Activated CD8-positive, alpha-beta T cell treated with anti-CD3 and anti-CD28 coated beads, Interleukin-2, amount 10 ng/mL, durations not matched to agents 7 days and 5 days (primary cell): ENCODE results near the gene ELMO1. TPM values are rescaled to one million over a fixed set of nuclear protein-coding genes. Genes with fewer than 3 reads are reported as not detected.
"Not testable (repeated sequence)": the region's sequence is repeated elsewhere in the genome, so short reads cannot be mapped to it uniquely, and the experiment has no call there.

ENCODE experiments used
- ATAC-seq: fragments of 150-1000 bp; cut with Tn5 transposase; one replicate; pipeline ENCODE4 v1.10.0; 2021; ENCODE audit warnings: moderate library complexity
- CTCF ChIA-PET: fragments of 350-600 bp; sonication (Branson Sonifier 250); formaldehyde crosslinking; loops from one replicate; lab custom pipeline; 2021; ENCODE audit warnings: antibody characterized with exemption; lab: Charles Lee
- POLR2A ChIA-PET: fragments of 350-600 bp; sonication (Branson Sonifier 250); formaldehyde crosslinking; loops from one replicate; lab custom pipeline; 2021; ENCODE audit warnings: antibody characterized with exemption; lab: Charles Lee
- DNase-seq: peaks from one replicate; pipeline ENCODE4 v3.0.0-alpha.2; 2020
- H3K27ac Mint-ChIP-seq: one replicate; pipeline ENCODE4 v1.8.0; 2021; ENCODE audit warnings: mild to moderate bottlenecking, mixed read lengths
- H3K27me3 Mint-ChIP-seq: one replicate; pipeline ENCODE4 v1.8.0; 2021; ENCODE audit warnings: low read depth, mixed read lengths
- H3K36me3 Mint-ChIP-seq: one replicate; pipeline ENCODE4 v1.8.0; 2021; ENCODE audit warnings: low read depth, mixed read lengths
- H3K4me1 Mint-ChIP-seq: one replicate; pipeline ENCODE4 v1.8.0; 2021; ENCODE audit warnings: low read depth, mixed read lengths
- H3K4me3 Mint-ChIP-seq: one replicate; pipeline ENCODE4 v1.8.0; 2021; ENCODE audit warnings: mild to moderate bottlenecking, mixed read lengths
- H3K9me3 Mint-ChIP-seq: one replicate; pipeline ENCODE4 v1.8.0; 2022; ENCODE audit warnings: mixed read lengths; ENCODE audit not compliant: insufficient read depth
- total RNA-seq, 2 experiments: library from RNA; stranded (reverse); gene quantifications; one replicate each; pipeline ENCODE4 v1.2.3, GENCODE V29; 2021

Gene ELMO1
- total RNA-seq, 2 experiments from 2014 or later: 64.0 to 68.5 TPM

DNA sequence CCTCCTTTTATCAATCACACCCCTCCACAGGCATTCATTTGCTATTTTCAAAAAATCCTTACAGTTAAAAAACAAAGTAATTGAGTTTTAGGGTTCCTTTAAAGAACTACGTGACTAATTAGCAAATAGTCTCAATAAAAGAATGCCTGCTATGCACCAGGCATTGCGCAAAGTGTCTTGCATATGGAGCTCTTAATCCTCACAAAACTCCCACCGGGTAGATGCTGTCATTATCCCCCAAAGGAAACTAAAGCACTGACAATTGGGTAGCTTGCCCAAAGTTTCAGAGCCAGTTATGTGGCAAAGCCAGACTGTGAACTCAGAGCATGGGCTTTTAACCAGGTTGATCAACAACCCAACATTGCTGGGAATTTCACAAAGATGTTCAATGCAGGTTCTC is 305.7 kb downstream of the ELMO1 start:
- CTCF ChIA-PET: no interaction called here
- Mint-ChIP-seq H3K4me3 (no peak overlapping the region), H3K27me3 (no peaks in the 10 kb centered on the region), H3K4me1 (no peaks in the 10 kb centered on the region), H3K36me3 (peaks cover 39% of the 10 kb centered on the region), H3K9me3 (peaks cover 18% of the 10 kb centered on the region), H3K27ac (no peak overlapping the region)
- ATAC-seq (no peak), DNase-seq (no peak)
- POLR2A ChIA-PET: no interaction called here

DNA sequence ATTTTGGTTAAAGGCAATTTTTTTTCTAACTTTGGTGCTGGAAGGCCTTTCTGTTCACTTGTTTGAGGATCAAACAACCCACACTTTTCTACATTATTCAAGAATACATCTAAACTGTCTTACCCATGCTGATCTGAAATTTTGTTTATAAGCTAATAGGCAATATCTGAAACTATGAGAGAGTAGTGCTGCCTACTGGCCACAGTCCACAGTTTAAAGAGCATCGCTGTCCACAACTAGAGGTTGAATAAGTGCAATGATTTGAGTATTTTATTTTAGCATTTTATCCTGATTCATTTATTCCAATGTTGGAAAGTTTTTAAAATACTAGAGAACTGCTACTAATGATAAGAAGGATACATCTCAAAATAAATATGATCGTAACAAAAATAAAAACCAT is 306.9 kb downstream of the ELMO1 start:
- peaks cover 41% of the 10 kb centered on the region for H3K36me3 Mint-ChIP-seq
- H3K27me3 Mint-ChIP-seq: no peaks in the 10 kb centered on the region
- no peak overlapping the region for H3K4me3 Mint-ChIP-seq
- ChIA-PET CTCF (no interaction called here), POLR2A (no interaction called here)
- H3K9me3 Mint-ChIP-seq: peaks cover 26% of the 10 kb centered on the region
- H3K27ac Mint-ChIP-seq: no peak overlapping the region
- no peaks in the 10 kb centered on the region for H3K4me1 Mint-ChIP-seq
- DNase-seq (no peak), ATAC-seq (no peak)

DNA sequence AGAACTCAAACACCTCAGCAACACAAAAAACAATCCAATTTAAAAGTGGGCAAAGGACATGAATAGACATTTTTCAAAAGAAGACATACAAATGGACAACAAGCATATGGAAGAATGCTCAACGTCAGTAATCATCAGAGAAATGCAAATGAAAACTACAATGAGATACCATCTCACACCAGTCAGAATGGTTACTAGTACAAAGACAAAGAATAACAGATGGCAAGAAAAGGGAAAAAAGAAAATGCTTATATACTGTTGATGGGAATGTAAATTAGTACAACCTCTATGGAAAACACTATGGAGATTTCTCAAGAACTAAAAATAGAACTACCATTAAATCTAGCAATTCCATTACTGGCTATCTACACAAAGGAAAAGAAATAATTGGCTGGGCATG is 314.8 kb downstream of the ELMO1 start:
- DNase-seq: not testable (repeated sequence)

DNA sequence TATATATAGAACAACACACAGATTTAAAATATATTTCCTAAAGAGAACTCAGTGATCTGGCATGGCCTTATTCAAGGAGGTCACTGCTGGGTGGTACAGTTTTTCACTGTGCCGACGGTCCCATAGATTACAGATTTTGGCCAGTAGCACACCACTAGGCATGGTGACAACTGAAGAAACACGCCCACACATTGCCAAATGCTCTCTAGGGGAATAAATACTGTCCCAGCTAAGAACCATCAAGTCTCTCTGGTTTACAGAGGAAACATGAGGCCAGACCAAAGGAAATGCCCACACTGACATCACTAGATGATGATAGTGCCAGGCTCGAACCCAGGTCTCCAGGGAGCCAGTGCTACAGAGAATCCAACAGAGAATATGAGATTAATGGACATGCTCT is 316.8 kb downstream of the ELMO1 start:
- ATAC-seq (no peak), DNase-seq (no peak)
- Mint-ChIP-seq H3K4me3 (no peak overlapping the region), H3K4me1 (peaks cover 9% of the 10 kb centered on the region), H3K9me3 (peaks cover 2% of the 10 kb centered on the region), H3K36me3 (peaks cover 70% of the 10 kb centered on the region), H3K27me3 (no peaks in the 10 kb centered on the region), H3K27ac (no peak overlapping the region)
- CTCF ChIA-PET: no interaction called here
- POLR2A ChIA-PET: no interaction called here

More for the DNA sequence above, 314.8 kb downstream of the ELMO1 start:
- POLR2A ChIA-PET, H3K27ac Mint-ChIP-seq, ATAC-seq, H3K4me1 Mint-ChIP-seq, CTCF ChIA-PET, H3K27me3 Mint-ChIP-seq, H3K4me3 Mint-ChIP-seq: not testable (repeated sequence)
- Mint-ChIP-seq H3K36me3 (peaks cover 68% of the 10 kb centered on the region), H3K9me3 (peaks cover 13% of the 10 kb centered on the region)

DNA sequence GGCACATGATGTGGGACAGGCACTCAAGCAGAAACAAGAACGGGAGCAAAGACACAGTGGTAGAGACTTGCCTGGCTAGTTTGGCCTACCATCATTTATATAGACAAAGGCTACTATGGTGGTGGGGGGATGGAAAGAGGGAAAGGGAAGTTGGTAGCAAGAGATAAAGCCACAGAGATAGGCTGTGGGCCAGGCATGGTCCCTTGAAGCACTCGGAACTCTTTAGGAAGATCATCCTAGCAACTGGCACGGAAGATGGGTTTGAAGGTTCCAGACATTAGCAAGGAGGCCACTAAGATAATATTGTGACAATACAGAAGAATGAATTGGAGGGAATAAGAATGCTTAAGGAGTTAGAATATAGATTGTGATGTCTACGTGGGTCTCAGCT is 319.6 kb downstream of the ELMO1 start:
- CTCF ChIA-PET: no interaction called here
- H3K9me3 Mint-ChIP-seq: no peaks in the 10 kb centered on the region
- no peak overlapping the region for H3K27ac Mint-ChIP-seq
- DNase-seq (no peak), ATAC-seq (no peak)
- no peak overlapping the region for H3K4me3 Mint-ChIP-seq
- no peaks in the 10 kb centered on the region for H3K27me3 Mint-ChIP-seq
- H3K36me3 Mint-ChIP-seq: peaks cover 75% of the 10 kb centered on the region
- H3K4me1 Mint-ChIP-seq: peaks cover 9% of the 10 kb centered on the region
- POLR2A ChIA-PET: no interaction called here

DNA sequence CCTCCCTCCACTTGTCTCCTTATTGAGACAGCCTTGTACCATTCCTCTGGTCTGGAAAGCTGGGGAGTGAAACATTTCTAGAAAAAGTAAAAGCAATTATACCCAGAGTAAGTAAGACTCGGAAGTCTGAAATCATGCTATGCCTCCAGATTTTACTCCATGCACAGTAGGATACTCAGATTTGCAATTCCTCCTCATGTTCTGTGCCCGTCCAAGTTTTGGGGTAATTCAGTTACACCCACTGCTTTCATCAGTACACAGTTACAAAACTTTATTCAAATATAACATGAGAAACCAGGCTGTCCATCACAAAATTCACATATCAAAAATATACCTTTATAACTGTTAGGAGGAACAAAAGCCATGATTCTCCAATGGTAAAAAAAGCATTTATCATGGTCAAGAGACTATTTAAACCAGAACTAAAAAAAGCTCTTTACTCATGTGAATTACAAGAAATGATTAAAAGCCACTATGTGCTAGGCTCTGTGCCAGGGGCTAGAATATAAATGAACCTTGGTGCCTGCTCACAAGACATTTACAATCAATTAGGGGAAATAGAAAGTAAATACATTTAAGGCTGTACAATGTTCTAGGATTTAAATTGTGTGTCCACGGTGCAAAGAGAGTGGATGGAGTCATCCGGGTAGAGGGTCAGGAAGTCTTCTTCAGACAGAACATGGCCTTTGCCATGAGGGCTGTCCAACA is 320.2 kb downstream of the ELMO1 start:
- CTCF ChIA-PET: interaction anchor here (0.6 to 1.3 kb wide), 2 partner anchors 8 to 15 kb away, joined by 3 read pairs; no protein-coding TSS in a partner anchor
- Mint-ChIP-seq H3K27me3 (no peaks in the 10 kb centered on the region), H3K27ac (no peak overlapping the region), H3K36me3 (peaks cover 74% of the 10 kb centered on the region), H3K4me1 (peaks cover 9% of the 10 kb centered on the region), H3K9me3 (no peaks in the 10 kb centered on the region), H3K4me3 (no peak overlapping the region)
- DNase-seq (no peak), ATAC-seq (no peak)
- POLR2A ChIA-PET: no interaction called here

DNA sequence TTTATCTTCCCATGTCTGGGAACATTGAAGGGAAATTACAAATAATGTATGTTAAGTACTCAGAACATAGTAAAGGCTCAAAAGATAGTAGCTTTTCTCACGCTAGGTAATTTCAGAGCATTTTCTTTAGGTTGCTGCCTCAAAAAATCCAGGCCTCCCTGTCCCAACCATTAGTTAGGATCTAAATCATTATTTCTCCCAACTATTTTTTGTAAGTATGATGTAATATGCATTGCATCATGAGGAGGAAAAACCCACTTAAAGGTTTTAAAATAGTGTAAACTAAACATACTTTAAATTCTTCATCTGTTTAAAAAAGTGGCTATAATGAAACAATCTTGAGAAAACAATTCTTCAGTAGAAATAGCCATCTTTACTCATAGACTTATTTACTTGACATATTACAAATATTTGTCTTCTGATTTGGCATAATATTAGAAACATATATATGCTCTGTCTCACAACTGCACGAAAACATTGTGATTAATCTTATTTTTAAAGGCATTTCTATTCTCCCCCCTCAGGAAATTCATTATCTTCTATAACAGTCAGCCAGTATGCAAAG is 329.3 kb downstream of the ELMO1 start:
- no peaks in the 10 kb centered on the region for H3K27me3 Mint-ChIP-seq
- H3K4me1 Mint-ChIP-seq: peaks cover 14% of the 10 kb centered on the region
- ATAC-seq (no peak), DNase-seq (no peak)
- H3K4me3 Mint-ChIP-seq: no peak overlapping the region
- peaks cover 39% of the 10 kb centered on the region for H3K36me3 Mint-ChIP-seq
- H3K9me3 Mint-ChIP-seq: no peaks in the 10 kb centered on the region
- H3K27ac Mint-ChIP-seq: no peak overlapping the region
- CTCF ChIA-PET: no interaction called here
- POLR2A ChIA-PET: no interaction called here

DNA sequence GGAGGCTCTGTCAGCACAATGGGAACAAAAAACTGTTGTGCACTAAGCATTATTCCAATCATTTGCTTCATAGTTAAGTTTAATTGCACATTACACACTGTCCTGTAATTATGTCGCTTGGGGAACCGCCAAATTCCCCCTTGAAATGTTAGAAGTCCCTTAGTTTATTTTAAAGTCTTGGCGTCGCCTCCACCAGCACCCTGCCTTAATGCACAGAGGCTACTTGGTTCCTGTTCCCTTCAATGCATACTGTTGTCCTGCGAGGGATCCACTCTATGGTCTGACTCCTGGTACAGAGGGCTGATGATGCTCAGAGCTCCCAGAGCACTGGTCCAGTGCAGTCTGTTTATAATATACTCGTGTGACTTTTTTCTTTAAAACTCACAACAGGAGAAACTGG is 330.7 kb downstream of the ELMO1 start:
- ChIA-PET CTCF (no interaction called here), POLR2A (no interaction called here)
- no peaks in the 10 kb centered on the region for H3K27me3 Mint-ChIP-seq
- H3K36me3 Mint-ChIP-seq: peaks cover 33% of the 10 kb centered on the region
- no peaks in the 10 kb centered on the region for H3K9me3 Mint-ChIP-seq
- ATAC-seq: no peak
- no peak overlapping the region for H3K27ac Mint-ChIP-seq
- no peak overlapping the region for H3K4me3 Mint-ChIP-seq
- no peak for DNase-seq
- H3K4me1 Mint-ChIP-seq: peaks cover 17% of the 10 kb centered on the region

DNA sequence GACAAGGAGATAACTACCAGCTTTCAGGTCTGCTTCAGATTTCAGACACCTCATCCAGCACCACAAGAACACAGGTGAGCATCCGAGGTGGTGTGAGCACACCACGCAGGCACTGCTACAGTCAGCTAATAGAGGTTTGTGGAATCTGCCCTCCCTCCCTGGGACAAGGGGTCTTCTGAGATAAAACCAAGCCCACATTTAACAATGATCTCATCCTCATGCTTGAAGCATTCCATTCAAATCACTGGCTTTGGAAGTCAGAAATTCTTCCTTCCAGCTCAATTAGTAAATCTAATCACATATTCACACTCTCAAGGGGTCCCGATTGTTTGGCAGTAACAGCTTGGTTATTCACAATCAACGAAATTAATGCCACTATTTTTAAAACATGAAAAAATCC is 331.4 kb downstream of the ELMO1 start:
- ChIA-PET POLR2A (no interaction called here), CTCF (no interaction called here)
- Mint-ChIP-seq H3K9me3 (no peaks in the 10 kb centered on the region), H3K4me3 (no peak overlapping the region), H3K4me1 (peaks cover 14% of the 10 kb centered on the region), H3K27ac (no peak overlapping the region), H3K36me3 (peaks cover 31% of the 10 kb centered on the region), H3K27me3 (no peaks in the 10 kb centered on the region)
- ATAC-seq (no peak), DNase-seq (no peak)

DNA sequence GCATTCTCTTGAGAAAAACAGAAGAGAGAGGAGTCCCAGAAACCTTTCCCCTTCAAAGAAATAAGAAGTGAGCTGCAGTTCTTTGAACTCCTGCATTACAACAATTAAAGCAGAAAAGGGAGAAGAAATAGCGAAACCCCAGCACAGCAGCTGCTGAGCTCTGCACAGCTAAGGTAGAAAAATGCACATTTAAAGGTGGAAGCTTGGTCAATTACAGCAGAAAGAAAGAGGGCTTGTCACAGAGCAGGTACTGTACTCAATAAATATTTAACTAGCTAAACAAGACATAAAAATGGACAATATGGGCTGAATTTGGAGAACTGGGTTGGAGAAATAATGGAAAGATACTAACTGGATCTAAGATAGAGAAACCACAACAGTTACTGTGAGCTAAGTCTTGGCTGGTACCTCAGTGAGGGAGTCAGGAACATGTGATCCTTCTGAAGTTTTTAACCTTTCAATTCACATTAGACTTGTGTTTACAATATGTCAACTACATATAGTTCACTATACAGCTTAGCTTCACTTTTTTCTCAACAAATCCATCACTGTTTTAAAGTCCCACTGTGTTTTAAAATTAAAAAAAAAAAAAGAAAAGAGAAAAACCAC is 332.5 kb downstream of the ELMO1 start:
- POLR2A ChIA-PET: interaction anchor here (0.5 kb wide), 1 partner anchor 20 kb away, joined by 3 read pairs; no protein-coding TSS in a partner anchor
- Mint-ChIP-seq H3K36me3 (peaks cover 31% of the 10 kb centered on the region), H3K4me3 (no peak overlapping the region), H3K27me3 (no peaks in the 10 kb centered on the region), H3K27ac (no peak overlapping the region), H3K9me3 (no peaks in the 10 kb centered on the region), H3K4me1 (peaks cover 15% of the 10 kb centered on the region)
- ATAC-seq: no peak
- CTCF ChIA-PET: interaction anchor here (0.9 kb wide), 1 partner anchor 9 kb away, joined by 3 read pairs; no protein-coding TSS in a partner anchor
- no peak for DNase-seq

DNA sequence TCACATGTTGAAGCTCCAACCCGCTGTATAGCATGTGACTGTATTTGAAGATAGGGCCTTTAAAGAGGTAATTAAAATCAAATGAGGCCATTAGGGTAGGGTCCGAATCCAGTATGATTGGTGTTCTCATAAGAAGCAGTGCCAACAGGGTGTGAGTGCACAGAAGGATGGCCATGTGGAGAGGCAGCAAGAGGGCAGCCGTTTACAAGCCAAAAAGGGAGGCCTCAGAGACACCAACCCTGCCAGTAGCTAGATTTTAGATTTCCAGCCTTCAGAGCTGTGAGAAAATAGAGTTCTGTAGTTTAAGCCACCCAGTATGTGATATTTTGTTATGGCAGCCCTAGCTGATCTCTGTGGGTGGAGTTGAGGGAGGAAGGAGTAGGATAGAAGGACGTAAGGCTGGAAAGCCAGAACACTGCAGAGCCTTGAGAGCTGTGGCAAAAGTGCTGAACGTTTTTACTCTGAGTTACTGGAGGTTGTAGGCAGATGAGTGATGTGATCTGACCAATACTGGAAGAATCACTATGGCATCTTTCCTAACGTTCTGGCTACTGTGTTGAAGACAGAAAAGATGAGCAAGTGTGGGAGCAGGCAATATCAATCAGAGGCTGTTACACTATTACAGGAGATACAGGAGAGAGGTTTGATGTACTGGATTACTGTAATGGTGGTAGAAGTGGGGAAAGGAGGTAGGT is 334.9 kb downstream of the ELMO1 start:
- H3K36me3 Mint-ChIP-seq: peaks cover 29% of the 10 kb centered on the region
- H3K4me3 Mint-ChIP-seq: no peak overlapping the region
- ChIA-PET CTCF (interaction anchor here (0.7 kb wide), 1 partner anchor 14 kb away, joined by 3 read pairs; no protein-coding TSS in a partner anchor), POLR2A (no interaction called here)
- DNase-seq: no peak
- H3K9me3 Mint-ChIP-seq: no peaks in the 10 kb centered on the region
- no peak for ATAC-seq
- no peaks in the 10 kb centered on the region for H3K27me3 Mint-ChIP-seq
- peaks cover 30% of the 10 kb centered on the region for H3K4me1 Mint-ChIP-seq
- no peak overlapping the region for H3K27ac Mint-ChIP-seq

DNA sequence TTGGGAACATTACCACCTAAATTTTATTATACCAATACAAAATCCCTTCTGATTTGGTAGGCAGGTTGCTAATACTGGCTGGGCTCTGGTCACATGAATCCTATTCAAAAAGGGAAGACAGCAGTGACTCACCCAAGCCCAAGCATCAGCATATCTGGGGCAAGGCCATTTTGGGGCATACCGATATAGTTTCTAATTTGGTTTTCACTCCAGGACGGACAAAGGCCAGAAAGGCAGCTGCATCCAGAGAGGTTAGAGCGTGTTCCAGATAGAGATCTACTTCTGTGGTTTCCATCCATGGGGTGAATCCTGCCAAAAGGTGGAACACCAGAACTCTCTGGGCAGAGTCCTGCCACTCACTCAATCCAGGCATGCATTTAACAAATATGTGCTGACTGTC is 335.8 kb downstream of the ELMO1 start:
- H3K27ac Mint-ChIP-seq: no peak overlapping the region

More for the DNA sequence above, 335.8 kb downstream of the ELMO1 start:
- ChIA-PET CTCF (no interaction called here), POLR2A (no interaction called here)
- DNase-seq: no peak
- no peaks in the 10 kb centered on the region for H3K27me3 Mint-ChIP-seq
- peaks cover 38% of the 10 kb centered on the region for H3K4me1 Mint-ChIP-seq
- no peak for ATAC-seq
- H3K36me3 Mint-ChIP-seq: peaks cover 33% of the 10 kb centered on the region
- no peaks in the 10 kb centered on the region for H3K9me3 Mint-ChIP-seq
- H3K4me3 Mint-ChIP-seq: no peak overlapping the region
